Measurements from ENCODE around the gene SMAD6. TPM values are rescaled to one million over a fixed set of nuclear protein-coding genes. Genes with fewer than 3 reads are reported as not detected.

The SMAD6 gene
- total RNA-seq, 1 donor from 2014 or later: 20.3 TPM

GRCh38 chr15:66725464-66725785, 23.4 kb downstream of the SMAD6 start:
- Histone ChIP-seq H3K36me3 (no peaks in the 10 kb centered on the region), H3K4me1 (peaks cover 54% of the 10 kb centered on the region), H3K27ac (replicated peaks) (no peak overlapping the region), H3K4me3 (no peak overlapping the region), H3K27me3 (ENCODE audit: low read depth) (no peaks in the 10 kb centered on the region), H3K9me3 (replicated peaks) (no peaks in the 10 kb centered on the region)
- TF ChIP-seq CTCF (IDR thresholded peaks at IDR 0.05; ENCODE audit: borderline replicate concordance): no peak
- intact Hi-C loops (cut with micrococcal nuclease): no loop called here
- DNase-seq: no peak

- H3K27ac ChIP-seq (replicated peaks): no peak overlapping the region
- no peak overlapping the region for H3K4me3 ChIP-seq
- H3K4me1 ChIP-seq: peaks cover 46% of the 10 kb centered on the region
- H3K36me3 ChIP-seq: no peaks in the 10 kb centered on the region
- H3K9me3 ChIP-seq (replicated peaks): no peaks in the 10 kb centered on the region
- intact Hi-C loops (cut with micrococcal nuclease): no loop called here
- TF ChIP-seq CTCF (IDR thresholded peaks at IDR 0.05; ENCODE audit: borderline replicate concordance): no peak
- DNase-seq: no peak
- no peaks in the 10 kb centered on the region for H3K27me3 ChIP-seq (ENCODE audit: low read depth)
These were observed 24.4 kb downstream of the SMAD6 start for GRCh38 chr15:66726386-66726785.

DNA sequence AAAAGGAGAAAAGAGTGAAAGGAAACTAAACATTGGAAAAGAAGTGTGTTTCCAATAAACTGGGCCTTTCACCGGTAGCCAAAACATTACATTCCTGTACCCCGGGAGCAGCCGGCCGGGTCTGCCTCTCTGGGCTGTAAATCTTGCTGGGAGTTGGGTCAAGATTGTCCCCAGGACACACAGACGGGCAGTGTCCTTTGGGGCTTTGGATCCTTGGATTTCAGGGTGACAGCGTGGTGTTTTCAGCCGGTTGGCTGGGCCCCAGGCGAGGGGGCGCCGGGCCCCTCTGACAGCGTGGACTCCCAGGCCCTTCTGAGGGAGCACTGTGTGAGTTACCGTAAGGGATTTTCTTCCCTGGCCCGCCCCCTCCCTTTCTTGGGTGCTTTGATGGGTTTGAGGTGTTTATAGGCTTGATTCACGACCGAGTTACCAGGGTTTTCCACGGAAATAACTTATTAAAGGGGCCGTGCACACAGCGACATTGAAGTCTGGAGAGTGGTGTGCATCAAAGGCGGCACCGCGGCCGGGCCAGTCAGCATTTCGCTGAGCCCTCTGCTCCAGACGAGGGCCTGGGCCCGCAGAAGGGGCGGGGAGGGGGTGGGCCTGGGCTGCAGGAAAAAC, 27.4 kb downstream of the SMAD6 start:
- Histone ChIP-seq H3K4me3 (peak overlapping the region; percentile 37), H3K27me3 (ENCODE audit: low read depth) (no peaks in the 10 kb centered on the region), H3K36me3 (no peaks in the 10 kb centered on the region), H3K4me1 (peaks cover 43% of the 10 kb centered on the region), H3K9me3 (replicated peaks) (no peaks in the 10 kb centered on the region), H3K27ac (replicated peaks) (peak overlapping the region; percentile 33)
- no peak for TF ChIP-seq CTCF (IDR thresholded peaks at IDR 0.05; ENCODE audit: borderline replicate concordance)
- DNase-seq: no peak
- intact Hi-C loops (cut with micrococcal nuclease): no loop called here

- intact Hi-C loops (cut with micrococcal nuclease): no loop called here
- Histone ChIP-seq H3K4me3 (no peak overlapping the region), H3K27ac (replicated peaks) (peak overlapping the region; percentile 33), H3K36me3 (no peaks in the 10 kb centered on the region), H3K4me1 (peaks cover 43% of the 10 kb centered on the region), H3K9me3 (replicated peaks) (no peaks in the 10 kb centered on the region), H3K27me3 (ENCODE audit: low read depth) (no peaks in the 10 kb centered on the region)
- no peak for TF ChIP-seq CTCF (IDR thresholded peaks at IDR 0.05; ENCODE audit: borderline replicate concordance)
- DNase-seq: no peak
These were observed 28.4 kb downstream of the SMAD6 start for GRCh38 chr15:66730168-66731021.

- no peaks in the 10 kb centered on the region for H3K9me3 ChIP-seq (replicated peaks)
- DNase-seq: no peak
- peak overlapping the region; percentile 51 for H3K27ac ChIP-seq (replicated peaks)
- intact Hi-C loops (cut with micrococcal nuclease): no loop called here
- H3K27me3 ChIP-seq (ENCODE audit: low read depth): no peaks in the 10 kb centered on the region
- no peaks in the 10 kb centered on the region for H3K36me3 ChIP-seq
- H3K4me3 ChIP-seq: no peak overlapping the region
- peaks cover 61% of the 10 kb centered on the region for H3K4me1 ChIP-seq
- TF ChIP-seq CTCF (IDR thresholded peaks at IDR 0.05; ENCODE audit: borderline replicate concordance): no peak
These were observed 31.9 kb downstream of the SMAD6 start for GRCh38 chr15:66733976-66734375.
